ENCODE data around the gene GRB10. TPM values are rescaled to one million over a fixed set of nuclear protein-coding genes. Genes with fewer than 3 reads are reported as not detected.

GRB10 gene
- total and polyA plus RNA-seq, 2 donors (not counting 3 experiments of a cell fraction or from before 2014, with no cell fraction given), result 43.7 to 240 TPM

GRCh38 chr7:50682573-50682972 is 100.1 kb downstream of the GRB10 start:
- Histone ChIP-seq H3K4me1 (ENCODE audit: control insufficient read depth, extremely low read depth, insufficient read depth, low read length) (peaks cover 30% of the 10 kb centered on the region), H3K9ac (replicated peaks; ENCODE audit: extremely low read depth, insufficient read depth, low read length) (no peak overlapping the region), H2AFZ (ENCODE audit: low read depth, low read length) (no peak overlapping the region), H3K27me3 (ENCODE audit: control insufficient read depth in 2 of 2, insufficient read depth in 2 of 2, low read length in 2 of 2) (no peaks in the 10 kb centered on the region), H3K4me3 (replicated peaks in 1 of 3; ENCODE audit: insufficient read depth in 1 of 3, low read depth in 1 of 3, low read length in 3 of 3) (no peak overlapping the region), H3K4me2 (ENCODE audit: insufficient read depth, low read length) (no peak overlapping the region), H3K79me2 (ENCODE audit: control insufficient read depth, insufficient read depth, low read length) (peaks cover 88% of the 10 kb centered on the region), H3K9me3 (replicated peaks; ENCODE audit: control insufficient read depth, insufficient read depth, low read length) (no peaks in the 10 kb centered on the region), H3K27ac (ENCODE audit: insufficient read depth, low read depth, low read length) (no peak overlapping the region), H3K9me1 (replicated peaks; ENCODE audit: control insufficient read depth, extremely low read depth, insufficient read depth, low read length) (no peaks in the 10 kb centered on the region), H3K36me3 (ENCODE audit: control insufficient read depth in 2 of 2, extremely low read depth in 1 of 2, insufficient read depth in 2 of 2, low read length in 2 of 2) (peaks cover 2 to 7% of the 10 kb centered on the region in 2 experiments), H4K20me1 (replicated peaks; ENCODE audit: control insufficient read depth, extremely low read depth, insufficient read depth, low read length) (peaks cover 2% of the 10 kb centered on the region)
- no peak for DNase-seq (ENCODE audit: low read depth, low spot score)
- no TSS peak for BruUV-seq (replicated peaks)
- dilution Hi-C loops (cut with MboI; ENCODE audit: extremely low pct_ligation_motif_present, low sequenced_read_pairs), result no loop called here
- no peak for TF ChIP-seq CTCF (IDR thresholded peaks at IDR 0.05; ENCODE audit: extremely low read depth in 1 of 2, insufficient read depth in 1 of 2, low read depth in 1 of 2, low read length in 2 of 2)
- no peak for TF ChIP-seq JUN (IDR thresholded peaks at IDR 0.05; ENCODE audit: borderline replicate concordance, insufficient read depth, insufficient read length, low read depth)
- no peak for TF ChIP-seq MYC (IDR thresholded peaks at IDR 0.05; ENCODE audit: low read depth, low read length)
- no peak for TF ChIP-seq POLR2A (IDR thresholded peaks at IDR 0.05; ENCODE audit: low read depth, low read length)
- no peak for TF ChIP-seq POLR2AphosphoS5 (IDR thresholded peaks at IDR 0.05; ENCODE audit: insufficient read depth, low read depth, low read length)
- TF ChIP-seq, protein P1, sequence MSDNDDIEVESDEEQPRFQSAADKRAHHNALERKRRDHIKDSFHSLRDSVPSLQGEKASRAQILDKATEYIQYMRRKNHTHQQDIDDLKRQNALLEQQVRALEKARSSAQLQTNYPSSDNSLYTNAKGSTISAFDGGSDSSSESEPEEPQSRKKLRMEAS (IDR thresholded peaks at IDR 0.05; ENCODE audit: insufficient read depth, insufficient read length), result no peak
- no peak for TF ChIP-seq FOS (IDR thresholded peaks at IDR 0.05; ENCODE audit: borderline replicate concordance, insufficient read depth, low read length)
- TF ChIP-seq EZH2 (IDR thresholded peaks at IDR 0.05; ENCODE audit: borderline replicate concordance, low read depth, low read length, severe bottlenecking), result no peak
- POLR2A ChIA-PET, result no interaction called here
- no peak for FAIRE-seq
- intact Hi-C loops (cut with micrococcal nuclease), result loop anchor here (5.0 to 10.0 kb wide), 2 partner anchors 385 to 478 kb away; no protein-coding TSS in a partner anchor
- CTCF ChIA-PET, result interaction anchor here (1.6 kb wide), 1 partner anchor 459 kb away, joined by 7 read pairs; no protein-coding TSS in a partner anchor

Measured in endothelial cell of umbilical vein (primary cell).